Activated CD4-positive, alpha-beta T cell treated with anti-CD3 and anti-CD28 coated beads, Interleukin-2, amount 50 U/mL, for 24 hours (primary cell): Measurements from ENCODE around the gene NCCRP1.
"Not testable (repeated sequence)": the region's sequence is repeated elsewhere in the genome, so short reads cannot be mapped to it uniquely, and the experiment has no call there.

Source experiments
- DNase-seq, 2 donors: peaks; one replicate each; pipeline ENCODE4 v3.0.0-alpha.2; 2020; ENCODE audit warnings: low read depth in 1 of 2, low spot score in 1 of 2

NCCRP1 gene

GRCh38 chr19:39205449-39205764, 8.6 kb downstream of the NCCRP1 start:
- no peak for DNase-seq

- DNase-seq: no peak
Measured at GRCh38 chr19:39206122-39206521, 9.4 kb downstream of the NCCRP1 start.

- DNase-seq: no peak
Measured at GRCh38 chr19:39207293-39207836, 10.6 kb downstream of the NCCRP1 start.

- no peak for DNase-seq
Measured at GRCh38 chr19:39208175-39208795, 11.5 kb downstream of the NCCRP1 start.

GRCh38 chr19:39209196-39209595, 12.4 kb downstream of the NCCRP1 start:
- DNase-seq: no peak

- no peak for DNase-seq
Measured at GRCh38 chr19:39211731-39212374, 15.1 kb downstream of the NCCRP1 start.

- peak; percentile 35 to 43 for DNase-seq
Measured at GRCh38 chr19:39212375-39212742, 15.6 kb downstream of the NCCRP1 start.

GRCh38 chr19:39215323-39215722, 18.6 kb downstream of the NCCRP1 start:
- DNase-seq: not testable (repeated sequence)

GRCh38 chr19:39217094-39217493, 20.3 kb downstream of the NCCRP1 start:
- DNase-seq: no peak

GRCh38 chr19:39218230-39219007, 21.7 kb downstream of the NCCRP1 start:
- no peak for DNase-seq

- DNase-seq: not testable (repeated sequence)
Measured at GRCh38 chr19:39219108-39219507, 22.3 kb downstream of the NCCRP1 start.

- DNase-seq: no peak
Measured at GRCh38 chr19:39223703-39224279, 27.0 kb downstream of the NCCRP1 start.

GRCh38 chr19:39224910-39225309, 28.1 kb downstream of the NCCRP1 start:
- no peak for DNase-seq

GRCh38 chr19:39230096-39230764, 33.5 kb downstream of the NCCRP1 start:
- no peak for DNase-seq

- DNase-seq: no peak
Measured at GRCh38 chr19:39232708-39233107, 35.9 kb downstream of the NCCRP1 start.

- DNase-seq: no peak
Measured at GRCh38 chr19:39236527-39236926, 39.8 kb downstream of the NCCRP1 start.

- peak in 1 of 2 donors; percentile 18 for DNase-seq
Measured at GRCh38 chr19:39237200-39238184, 40.7 kb downstream of the NCCRP1 start.

GRCh38 chr19:39238209-39238608, 41.4 kb downstream of the NCCRP1 start:
- no peak for DNase-seq

- no peak for DNase-seq
Measured at GRCh38 chr19:39238944-39239343, 42.2 kb downstream of the NCCRP1 start.

- DNase-seq: no peak
Measured at GRCh38 chr19:39240421-39240820, 43.7 kb downstream of the NCCRP1 start.
